NK-92 (cell line): ENCODE measurements around the gene ESPNL.

ENCODE experiments used
- DNase-seq: peaks from one replicate; lab custom pipeline; 2025; ENCODE audit not compliant: unreplicated experiment; lab: John Stamatoyannopoulos, UW

Gene ESPNL

GRCh38 chr2:238079874-238080327 is 20.2 kb upstream of the ESPNL start:
- no peak for DNase-seq

- DNase-seq, result no peak
Measured at GRCh38 chr2:238080518-238080917, 19.6 kb upstream of the ESPNL start.

GRCh38 chr2:238081150-238081549 is 19.0 kb upstream of the ESPNL start:
- DNase-seq, result no peak

GRCh38 chr2:238081561-238081960 is 18.6 kb upstream of the ESPNL start:
- no peak for DNase-seq

- DNase-seq, result no peak
Measured at GRCh38 chr2:238082151-238082550, 18.0 kb upstream of the ESPNL start.

GRCh38 chr2:238082827-238083226 is 17.3 kb upstream of the ESPNL start:
- no peak for DNase-seq

GRCh38 chr2:238083919-238084318 is 16.2 kb upstream of the ESPNL start:
- no peak for DNase-seq

- DNase-seq, result no peak
Measured at GRCh38 chr2:238084761-238085160, 15.4 kb upstream of the ESPNL start.

- DNase-seq, result no peak
Measured at GRCh38 chr2:238085899-238086298, 14.2 kb upstream of the ESPNL start.

- no peak for DNase-seq
Measured at GRCh38 chr2:238087211-238087610, 12.9 kb upstream of the ESPNL start.

- no peak for DNase-seq
Measured at GRCh38 chr2:238090887-238091286, 9.3 kb upstream of the ESPNL start.

GRCh38 chr2:238091436-238092060 is 8.6 kb upstream of the ESPNL start:
- DNase-seq, result no peak

GRCh38 chr2:238092486-238093035 is 7.6 kb upstream of the ESPNL start:
- DNase-seq, result no peak

GRCh38 chr2:238093181-238094140 is 6.7 kb upstream of the ESPNL start:
- DNase-seq, result no peak

GRCh38 chr2:238094438-238095022 is 5.6 kb upstream of the ESPNL start:
- no peak for DNase-seq

GRCh38 chr2:238095143-238095542 is 5.0 kb upstream of the ESPNL start:
- no peak for DNase-seq

- no peak for DNase-seq
Measured at GRCh38 chr2:238096311-238097011, 3.7 kb upstream of the ESPNL start.

GRCh38 chr2:238097201-238097987 is 2.7 kb upstream of the ESPNL start:
- DNase-seq, result no peak

GRCh38 chr2:238097988-238098871 is 1.9 kb upstream of the ESPNL start:
- no peak for DNase-seq
